ENCODE results near the gene ELK1. TPM values are rescaled to one million over a fixed set of nuclear protein-coding genes. Genes with fewer than 3 reads are reported as not detected.

The ELK1 gene
- total RNA-seq (2021; fragmentation: NEBNext Ultra II Directional; extraction: Animal tissue kit (Norgen Biotek cat#: 25700)): 10 to 100 TPM; 42.8 to 49.1 (median 45.7) TPM
- long read RNA-seq, transcript ELK1-201 (6 exons, 2,695 nt): major isoform, 17 of 33 reads
- long read RNA-seq, transcript ELK1-203 (7 exons, 2,258 nt): minor isoform, 11 of 33 reads
- long read RNA-seq, partial matches to known transcripts: 4 of 33 reads
- long read RNA-seq, other reads (novel, unspliced or antisense): 1 of 33 reads

DNA sequence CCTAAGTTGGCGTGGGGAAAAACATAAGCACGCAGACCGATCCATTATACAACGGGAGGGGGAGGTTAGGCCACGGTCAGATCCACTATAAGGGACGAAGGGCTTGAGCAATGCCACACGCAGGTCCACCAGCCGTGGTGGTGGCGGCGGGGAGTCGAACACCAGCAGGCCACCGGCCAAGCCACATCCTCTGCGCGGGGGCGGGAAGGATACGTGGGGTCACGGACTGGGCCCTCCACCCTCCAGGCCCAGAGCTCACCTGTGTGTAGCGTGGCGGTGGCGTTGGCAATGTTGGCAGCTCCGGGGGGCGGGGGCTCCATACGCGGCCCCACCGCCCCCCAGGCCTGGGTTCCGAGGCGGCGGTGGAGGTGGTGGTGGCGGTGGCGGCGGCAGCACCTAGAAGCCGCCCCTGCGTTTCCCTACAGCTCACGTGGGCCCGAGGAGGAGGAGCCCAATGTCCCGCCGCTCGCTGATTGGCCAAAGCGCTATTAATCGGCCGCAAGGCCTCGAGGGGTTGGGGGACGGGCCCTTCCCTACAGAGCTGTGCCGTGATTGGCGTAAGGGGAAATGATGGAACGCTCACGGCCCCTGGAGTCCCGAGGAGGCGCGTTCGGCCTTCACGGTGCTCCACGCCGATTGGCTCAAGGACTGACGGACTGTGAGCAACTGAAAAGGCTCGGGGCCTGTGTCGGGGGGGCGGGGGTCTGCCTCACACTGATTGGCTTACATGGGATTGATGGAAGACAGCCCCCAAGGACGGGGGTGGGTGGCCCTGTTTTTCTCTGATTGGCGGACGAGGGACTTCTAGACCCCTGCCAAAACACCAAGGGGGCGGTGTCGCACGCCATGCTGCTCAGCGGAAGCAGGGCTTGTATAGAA lies at the start of gene ELK1:
ELK1 (minus strand) TSS at position 400 of the 879 bp plus-strand sequence. CDS start 9,122 bp downstream, outside the sequence.
- H3K36me3 Mint-ChIP-seq (ENCODE audit: low read depth): peaks cover 33% of the 10 kb centered on the region
- H3K4me3 Mint-ChIP-seq: peak within 1 kb of the TSS; percentile 87
- peak within 1 kb of the TSS; percentile 96 for H3K27ac Mint-ChIP-seq
- no peaks in the 10 kb centered on the region for H3K9me3 Mint-ChIP-seq
- peak; percentile 97 for DNase-seq
- H3K27me3 Mint-ChIP-seq (ENCODE audit: insufficient read depth): peaks cover 5% of the 10 kb centered on the region; the same call in 1 of the 2 replicates
- peaks cover 54% of the 10 kb centered on the region for H3K4me1 Mint-ChIP-seq (ENCODE audit: low read depth)
- no peak; the same call in 1 of the 2 replicates for TF ChIP-seq CTCF (IDR thresholded peaks at IDR 0.05)

DNA sequence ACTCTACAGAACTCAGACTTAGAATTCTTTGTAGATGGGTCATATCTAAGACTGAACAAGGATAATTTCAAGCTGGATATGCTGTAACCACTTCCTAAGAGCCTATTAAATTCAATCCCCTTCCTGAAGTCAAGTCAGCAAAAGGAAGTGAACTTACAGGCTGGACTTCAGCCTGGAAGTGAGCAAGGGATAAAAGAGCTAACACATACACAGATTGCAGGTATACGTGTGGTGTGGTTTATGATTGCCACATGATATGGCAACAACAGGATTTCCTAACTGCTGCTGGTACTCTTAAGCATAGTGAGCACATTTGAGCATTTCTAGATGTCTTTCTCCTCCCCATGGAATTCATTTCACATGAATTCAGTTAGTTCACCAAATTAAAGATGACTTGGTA lies 46.8 kb upstream of the ELK1 start:
- Mint-ChIP-seq H3K27me3 (ENCODE audit: insufficient read depth) (peaks cover 2% of the 10 kb centered on the region; the same call in 1 of the 2 replicates), H3K27ac (no peak overlapping the region), H3K4me3 (no peak overlapping the region), H3K36me3 (ENCODE audit: low read depth) (no peaks in the 10 kb centered on the region), H3K4me1 (ENCODE audit: low read depth) (no peaks in the 10 kb centered on the region; the same call in 1 of the 2 replicates), H3K9me3 (no peaks in the 10 kb centered on the region)
- no peak for DNase-seq
- no peak for TF ChIP-seq CTCF (IDR thresholded peaks at IDR 0.05)

- no peak overlapping the region for H3K27ac Mint-ChIP-seq
- H3K36me3 Mint-ChIP-seq (ENCODE audit: low read depth): no peaks in the 10 kb centered on the region
These were observed 39.8 kb upstream of the ELK1 start for GRCh38 chrX:47690175-47690574.

GRCh38 chrX:47687263-47687662 lies 36.9 kb upstream of the ELK1 start:
- no peak overlapping the region for H3K4me3 Mint-ChIP-seq
- H3K27me3 Mint-ChIP-seq (ENCODE audit: insufficient read depth): peaks cover 4% of the 10 kb centered on the region
- no peaks in the 10 kb centered on the region for H3K36me3 Mint-ChIP-seq (ENCODE audit: low read depth)
- no peak for DNase-seq
- TF ChIP-seq CTCF (IDR thresholded peaks at IDR 0.05): no peak
- H3K4me1 Mint-ChIP-seq (ENCODE audit: low read depth): no peaks in the 10 kb centered on the region
- no peaks in the 10 kb centered on the region for H3K9me3 Mint-ChIP-seq
- no peak overlapping the region for H3K27ac Mint-ChIP-seq

More at GRCh38 chrX:47690175-47690574, 39.8 kb upstream of the ELK1 start:
- H3K27me3 Mint-ChIP-seq (ENCODE audit: insufficient read depth): no peaks in the 10 kb centered on the region; the same call in none of the 2 replicates
- DNase-seq: peak; percentile 4
- no peak for TF ChIP-seq CTCF (IDR thresholded peaks at IDR 0.05)
- H3K4me3 Mint-ChIP-seq: no peak overlapping the region
- no peaks in the 10 kb centered on the region for H3K9me3 Mint-ChIP-seq
- H3K4me1 Mint-ChIP-seq (ENCODE audit: low read depth): no peaks in the 10 kb centered on the region

GRCh38 chrX:47683829-47684205 lies 33.5 kb upstream of the ELK1 start:
- H3K36me3 Mint-ChIP-seq (ENCODE audit: low read depth): no peaks in the 10 kb centered on the region
- H3K27ac Mint-ChIP-seq: no peak overlapping the region
- DNase-seq: no peak
- no peak for TF ChIP-seq CTCF (IDR thresholded peaks at IDR 0.05)
- no peak overlapping the region for H3K4me3 Mint-ChIP-seq
- H3K4me1 Mint-ChIP-seq (ENCODE audit: low read depth): no peaks in the 10 kb centered on the region
- H3K9me3 Mint-ChIP-seq: no peaks in the 10 kb centered on the region
- peaks cover 6% of the 10 kb centered on the region for H3K27me3 Mint-ChIP-seq (ENCODE audit: insufficient read depth)
